Stimulated activated CD4-positive, alpha-beta T cell treated with anti-CD3 and anti-CD28 coated beads, Interleukin-15, amount 100 ng/mL, for 48 hours (primary cell): ENCODE results near the gene SLC12A9.
"Not testable (repeated sequence)": the region's sequence is repeated elsewhere in the genome, so short reads cannot be mapped to it uniquely, and the experiment has no call there.

Source experiments
- DNase-seq, 2 donors: peaks; one replicate each; pipeline ENCODE4 v3.0.0-alpha.2; 2020; ENCODE audit warnings: low read depth in 2 of 2

SLC12A9 gene

GRCh38 chr7:100852048-100852872 lies at the start of gene SLC12A9:
Gene SLC12A9 (plus strand): TSS chr7:100852713. CDS start chr7:100854198, 1,485 bp downstream.
- peak; percentile 76 to 86 for DNase-seq

- DNase-seq = no peak
Observed at GRCh38 chr7:100802951-100803350, 49.6 kb upstream of the SLC12A9 start.

GRCh38 chr7:100803398-100804161 lies 48.9 kb upstream of the SLC12A9 start:
- DNase-seq = peak in 1 of 2 donors; percentile 33

- no peak for DNase-seq
Observed at GRCh38 chr7:100804681-100805431, 47.7 kb upstream of the SLC12A9 start.

- no peak for DNase-seq
Observed at GRCh38 chr7:100806276-100806675, 46.2 kb upstream of the SLC12A9 start.

- not testable (repeated sequence) for DNase-seq
Observed at GRCh38 chr7:100806883-100807282, 45.6 kb upstream of the SLC12A9 start.

- no peak for DNase-seq
Observed at GRCh38 chr7:100808354-100808875, 44.1 kb upstream of the SLC12A9 start.

GRCh38 chr7:100811480-100811879 lies 41.0 kb upstream of the SLC12A9 start:
- DNase-seq = no peak

GRCh38 chr7:100812729-100813128 lies 39.8 kb upstream of the SLC12A9 start:
- no peak for DNase-seq

GRCh38 chr7:100816515-100816914 lies 36.0 kb upstream of the SLC12A9 start:
- not testable (repeated sequence) for DNase-seq

GRCh38 chr7:100817097-100817496 lies 35.4 kb upstream of the SLC12A9 start:
- no peak for DNase-seq

GRCh38 chr7:100818366-100818765 lies 34.1 kb upstream of the SLC12A9 start:
- no peak for DNase-seq

GRCh38 chr7:100818825-100819224 lies 33.7 kb upstream of the SLC12A9 start:
- no peak for DNase-seq

GRCh38 chr7:100819586-100819985 lies 32.9 kb upstream of the SLC12A9 start:
- no peak for DNase-seq

- DNase-seq = no peak
Observed at GRCh38 chr7:100822236-100823139, 30.0 kb upstream of the SLC12A9 start.

- no peak for DNase-seq
Observed at GRCh38 chr7:100823140-100823525, 29.4 kb upstream of the SLC12A9 start.

GRCh38 chr7:100823534-100823933 lies 29.0 kb upstream of the SLC12A9 start:
- no peak for DNase-seq

- no peak for DNase-seq
Observed at GRCh38 chr7:100824499-100825214, 27.9 kb upstream of the SLC12A9 start.

GRCh38 chr7:100825215-100825671 lies 27.3 kb upstream of the SLC12A9 start:
- no peak for DNase-seq
